Mesendoderm (in vitro differentiated cells): ENCODE data around the gene ZDHHC4.
A peak's percentile ranks its signal among the peaks of the same experiment; 100 is the strongest.

ENCODE experiments used
- DNase-seq: peaks from one replicate; pipeline ENCODE4 v3.0.0; 2013
- H2AK5ac ChIP-seq: 2 replicates; pipeline ENCODE4 v1.6.1; 2013; ENCODE audit warnings: low read length, inconsistent platforms
- H2BK120ac ChIP-seq: 2 replicates; pipeline ENCODE4 v1.6.1; 2013; ENCODE audit warnings: low read depth, mild to moderate bottlenecking, low read length, moderate library complexity, mixed read lengths
- H2BK15ac ChIP-seq: replicated peaks from 2 replicates; pipeline ENCODE4 v1.6.1; 2013; ENCODE audit warnings: low read depth, mild to moderate bottlenecking, moderate library complexity
- H2BK5ac ChIP-seq: 2 replicates; pipeline ENCODE4 v1.6.1; 2013; ENCODE audit warnings: low read length, inconsistent platforms
- H3K18ac ChIP-seq: 2 replicates; pipeline ENCODE4 v1.6.1; 2013; ENCODE audit warnings: mild to moderate bottlenecking, low read length, mixed read lengths
- H3K23ac ChIP-seq: one replicate; pipeline ENCODE4 v1.6.1; 2013; ENCODE audit warnings: low read length
- H3K27ac ChIP-seq: 2 replicates; pipeline ENCODE4 v1.5.1; 2013; ENCODE audit warnings: low read depth, mild to moderate bottlenecking, inconsistent platforms, low read length, moderate library complexity
- H3K27me3 ChIP-seq: 2 replicates; pipeline ENCODE4 v1.6.1; 2013; ENCODE audit warnings: low read length, control low read depth, mild to moderate bottlenecking, inconsistent platforms; ENCODE audit not compliant: insufficient read depth, poor library complexity
- H3K36me3 ChIP-seq: 2 replicates; pipeline ENCODE4 v1.6.1; 2013; ENCODE audit warnings: low read length, inconsistent platforms; ENCODE audit not compliant: control insufficient read depth, insufficient read depth
- H3K4ac ChIP-seq: one replicate; pipeline ENCODE4 v1.6.1; 2013; ENCODE audit warnings: low read depth, mild to moderate bottlenecking, low read length, moderate library complexity
- H3K4me1 ChIP-seq: 2 replicates; pipeline ENCODE4 v1.6.1; 2013; ENCODE audit warnings: low read depth, low read length, inconsistent platforms; ENCODE audit not compliant: control insufficient read depth
- H3K4me2 ChIP-seq: 2 replicates; pipeline ENCODE4 v1.6.1; 2013; ENCODE audit warnings: low read length
- H3K4me3 ChIP-seq: 2 replicates; pipeline ENCODE4 v1.5.1; 2013; ENCODE audit warnings: mild to moderate bottlenecking, low read length
- H3K56ac ChIP-seq: one replicate; pipeline ENCODE4 v1.6.1; 2013; ENCODE audit warnings: low read length
- H3K79me1 ChIP-seq: 2 replicates; pipeline ENCODE4 v1.6.1; 2013; ENCODE audit warnings: low read length, inconsistent platforms
- H3K79me2 ChIP-seq: 2 replicates; pipeline ENCODE4 v1.6.1; 2013; ENCODE audit warnings: mild to moderate bottlenecking, low read length; ENCODE audit not compliant: control insufficient read depth, insufficient read depth
- H3K9ac ChIP-seq: 2 replicates; pipeline ENCODE4 v1.6.1; 2013; ENCODE audit warnings: low read length, inconsistent platforms
- H4K5ac ChIP-seq: one replicate; pipeline ENCODE4 v1.6.1; 2013; ENCODE audit warnings: low read length
- H4K8ac ChIP-seq: one replicate; pipeline ENCODE4 v1.6.1; 2013; ENCODE audit warnings: low read depth, mild to moderate bottlenecking, control low read depth, low read length, moderate library complexity
- WGBS: extraction: QIAGEN DNeasy Blood & Tissue Kit; methylation state at CpG from one replicate; pipeline ENCODE4 v1.1.7; 2013; ENCODE audit warnings: low lambda C conversion rate, missing lambda C conversion rate; ENCODE audit not compliant: insufficient coverage; ENCODE audit errors: extremely low coverage; 5-methylcytosine and 5-hydroxymethylcytosine counted together

ZDHHC4 gene

DNA sequence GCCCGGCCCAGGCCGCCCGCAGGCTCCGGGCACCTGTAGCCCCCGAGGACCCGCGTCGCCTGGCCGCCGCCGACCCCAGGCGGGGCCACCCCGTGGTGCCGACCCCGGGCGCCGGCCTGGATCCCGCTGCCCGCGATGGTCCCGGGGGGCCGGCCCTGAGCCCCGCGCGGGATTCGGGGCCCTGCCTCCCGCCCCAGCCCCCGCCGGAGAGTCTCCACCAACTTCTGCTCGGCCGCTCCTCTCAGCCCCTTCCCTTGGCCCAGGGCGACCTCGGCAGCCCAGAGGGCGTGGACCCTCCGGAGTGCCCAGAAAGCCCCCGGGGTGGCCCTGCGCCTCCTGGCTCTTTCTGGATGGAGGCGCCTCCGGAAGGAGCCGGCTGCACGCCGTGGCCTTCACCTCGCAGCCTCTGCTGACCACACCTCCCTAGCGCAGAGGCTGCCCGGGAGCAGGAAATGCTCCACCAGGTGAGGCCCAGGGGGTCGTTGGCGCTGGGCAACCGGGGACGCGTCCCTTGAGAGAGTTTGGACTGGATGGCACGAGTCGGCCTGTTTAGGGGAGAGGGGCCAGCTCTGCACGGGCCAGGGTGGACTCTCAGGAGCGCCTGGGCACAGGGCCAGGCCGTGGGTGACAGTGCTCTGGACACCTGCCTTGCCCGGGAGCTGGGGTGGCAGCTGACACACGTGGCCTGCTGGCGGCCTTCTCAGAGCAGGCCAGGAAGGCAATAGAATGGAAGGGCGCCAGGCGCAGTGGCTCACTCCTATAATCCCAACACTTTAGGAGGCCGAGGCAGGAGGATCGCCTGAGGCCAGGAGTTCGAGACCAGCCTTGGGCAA, 38.7 kb downstream of the ZDHHC4 start:
- Histone ChIP-seq H3K79me2 (no peaks in the 10 kb centered on the region), H3K4ac (peak overlapping the region; percentile 76), H2AK5ac (no peak overlapping the region), H3K4me1 (peaks cover 7% of the 10 kb centered on the region), H3K79me1 (no peaks in the 10 kb centered on the region), H2BK15ac (no peak overlapping the region), H3K36me3 (no peaks in the 10 kb centered on the region), H3K9ac (peak overlapping the region; percentile 75), H2BK5ac (no peak overlapping the region), H3K27me3 (no peaks in the 10 kb centered on the region), H2BK120ac (peak overlapping the region; percentile 47), H4K8ac (peak overlapping the region; percentile 82), H3K56ac (peak overlapping the region; percentile 85), H3K4me3 (peak overlapping the region; percentile 41), H3K27ac (peak overlapping the region; percentile 81), H3K4me2 (peak overlapping the region; percentile 66), H3K23ac (no peak overlapping the region), H4K5ac (no peak overlapping the region), H3K18ac (peak overlapping the region; percentile 95)
- no CpG with 5 or more reads among the region's 63 CpGs for WGBS
- DNase-seq = peak; percentile 70

- Histone ChIP-seq H4K5ac (no peak overlapping the region), H3K4me2 (no peak overlapping the region), H3K79me1 (no peaks in the 10 kb centered on the region), H2BK5ac (no peak overlapping the region), H3K27ac (no peak overlapping the region), H3K79me2 (no peaks in the 10 kb centered on the region), H3K9ac (peak overlapping the region; percentile 13), H2AK5ac (no peak overlapping the region), H2BK120ac (no peak overlapping the region), H3K23ac (no peak overlapping the region), H3K36me3 (peaks cover 5% of the 10 kb centered on the region), H3K18ac (no peak overlapping the region), H3K56ac (no peak overlapping the region), H2BK15ac (no peak overlapping the region), H4K8ac (no peak overlapping the region), H3K4me1 (peaks cover 7% of the 10 kb centered on the region), H3K4me3 (no peak overlapping the region), H3K27me3 (no peaks in the 10 kb centered on the region), H3K4ac (no peak overlapping the region)
- no peak for DNase-seq
- no CpG with 5 or more reads among the region's 20 CpGs for WGBS
Measured at GRCh38 chr7:6616854-6617643, 39.8 kb downstream of the ZDHHC4 start.

DNA sequence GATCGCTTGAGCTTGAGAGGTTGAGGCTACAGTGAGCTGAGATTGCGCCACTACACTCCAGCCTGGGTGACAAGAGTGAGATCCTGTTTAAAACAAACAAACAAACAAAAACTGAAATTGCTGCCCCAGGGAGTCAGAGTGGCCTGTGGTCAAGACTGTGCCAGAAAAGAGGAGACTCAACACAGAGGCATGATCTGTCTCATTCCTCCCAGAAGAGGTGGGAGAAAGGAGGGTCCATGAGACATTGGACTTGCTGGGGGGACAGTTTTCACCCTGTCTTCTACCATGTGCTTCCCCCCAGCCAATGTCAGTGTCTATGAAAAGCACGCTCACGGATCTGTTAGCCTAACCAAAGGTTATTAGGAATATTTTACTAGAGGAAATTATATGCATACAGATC, 41.4 kb downstream of the ZDHHC4 start:
- no peak for DNase-seq
- WGBS = no CpG with 5 or more reads among the region's 4 CpGs
- Histone ChIP-seq H2AK5ac (no peak overlapping the region), H2BK5ac (no peak overlapping the region), H4K5ac (no peak overlapping the region), H3K27me3 (no peaks in the 10 kb centered on the region), H3K4me1 (peaks cover 5% of the 10 kb centered on the region), H3K4me2 (no peak overlapping the region), H3K56ac (no peak overlapping the region), H2BK15ac (no peak overlapping the region), H3K23ac (no peak overlapping the region), H2BK120ac (no peak overlapping the region), H3K79me2 (no peaks in the 10 kb centered on the region), H3K4ac (no peak overlapping the region), H3K79me1 (no peaks in the 10 kb centered on the region), H3K4me3 (no peak overlapping the region), H4K8ac (no peak overlapping the region), H3K18ac (no peak overlapping the region), H3K27ac (no peak overlapping the region), H3K9ac (no peak overlapping the region), H3K36me3 (peaks cover 5% of the 10 kb centered on the region)

- H3K56ac ChIP-seq = no peak overlapping the region
- no peak overlapping the region for H4K5ac ChIP-seq
- H2BK120ac ChIP-seq = no peak overlapping the region
- no peak overlapping the region for H3K4ac ChIP-seq
- H3K27ac ChIP-seq = no peak overlapping the region
- H3K9ac ChIP-seq = no peak overlapping the region
- H2BK15ac ChIP-seq = no peak overlapping the region
- no CpG with 5 or more reads among the region's 3 CpGs for WGBS
- no peak overlapping the region for H2BK5ac ChIP-seq
- H3K79me2 ChIP-seq = no peaks in the 10 kb centered on the region
- H3K4me3 ChIP-seq = no peak overlapping the region
- no peak overlapping the region for H3K18ac ChIP-seq
- H3K79me1 ChIP-seq = no peaks in the 10 kb centered on the region
- no peak overlapping the region for H2AK5ac ChIP-seq
- H3K36me3 ChIP-seq = peaks cover 5% of the 10 kb centered on the region
- no peaks in the 10 kb centered on the region for H3K4me1 ChIP-seq
- no peak for DNase-seq
- no peak overlapping the region for H3K4me2 ChIP-seq
- H3K23ac ChIP-seq = no peak overlapping the region
- H3K27me3 ChIP-seq = no peaks in the 10 kb centered on the region
- no peak overlapping the region for H4K8ac ChIP-seq
Measured at GRCh38 chr7:6619961-6620360, 42.7 kb downstream of the ZDHHC4 start.

DNA sequence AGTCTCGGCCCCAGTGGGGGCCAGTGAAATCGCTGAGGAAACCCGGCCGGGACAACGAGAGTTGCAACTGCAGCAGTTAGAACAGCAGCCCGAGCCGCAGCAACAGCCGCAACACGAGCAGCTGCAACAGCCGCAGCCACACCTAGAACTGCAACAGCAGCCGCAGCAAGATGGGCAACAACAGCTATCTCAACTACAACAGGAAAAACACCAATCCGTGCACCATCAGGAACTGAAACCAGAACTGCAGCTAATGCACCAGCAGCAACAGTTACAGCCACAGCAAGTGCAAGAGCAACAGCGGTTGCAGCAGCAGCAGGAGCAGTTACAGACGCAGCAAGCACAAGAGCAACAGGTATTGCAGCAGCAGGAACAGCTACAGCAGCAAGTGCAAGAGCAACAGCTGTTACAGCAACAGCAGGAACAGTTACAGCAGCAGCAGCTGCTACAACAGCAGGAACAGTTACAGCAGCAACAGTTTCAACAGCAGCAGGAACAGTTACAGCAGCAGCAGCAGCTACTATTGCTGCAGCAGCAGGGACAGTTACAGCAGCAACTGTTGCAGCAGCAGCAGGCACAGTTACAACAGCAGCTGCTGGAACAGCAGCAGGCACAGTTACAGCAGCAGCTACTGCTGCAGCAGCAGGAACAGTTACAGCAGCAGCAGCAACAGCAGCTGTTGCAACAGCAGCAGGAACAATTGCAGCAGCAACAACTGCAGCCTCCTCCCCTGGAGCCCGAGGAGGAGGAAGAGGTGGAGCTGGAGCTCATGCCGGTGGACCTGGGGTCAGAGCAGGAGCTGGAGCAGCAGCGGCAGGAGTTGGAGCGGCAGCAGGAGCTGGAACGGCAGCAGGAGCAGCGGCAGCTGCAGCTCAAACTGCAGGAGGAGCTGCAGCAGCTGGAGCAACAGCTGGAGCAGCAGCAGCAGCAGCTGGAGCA, 44.2 kb downstream of the ZDHHC4 start:
- no peak overlapping the region for H2BK120ac ChIP-seq
- H3K4me2 ChIP-seq = no peak overlapping the region
- H3K4me1 ChIP-seq = no peaks in the 10 kb centered on the region
- no peaks in the 10 kb centered on the region for H3K27me3 ChIP-seq
- H3K56ac ChIP-seq = no peak overlapping the region
- no peak overlapping the region for H3K9ac ChIP-seq
- no peak overlapping the region for H2AK5ac ChIP-seq
- DNase-seq = no peak
- H3K4ac ChIP-seq = no peak overlapping the region
- H3K4me3 ChIP-seq = no peak overlapping the region
- no peak overlapping the region for H3K27ac ChIP-seq
- H2BK15ac ChIP-seq = no peak overlapping the region
- H2BK5ac ChIP-seq = no peak overlapping the region
- no peaks in the 10 kb centered on the region for H3K79me2 ChIP-seq
- no peak overlapping the region for H3K18ac ChIP-seq
- no peak overlapping the region for H4K8ac ChIP-seq
- no CpG with 5 or more reads among the region's 20 CpGs for WGBS
- no peak overlapping the region for H4K5ac ChIP-seq
- H3K79me1 ChIP-seq = no peaks in the 10 kb centered on the region
- H3K23ac ChIP-seq = no peak overlapping the region
- peaks cover 5% of the 10 kb centered on the region for H3K36me3 ChIP-seq
